HEK293 (cell line): Measurements from ENCODE around the gene MOSPD3.

ENCODE experiments used
- CTCF ChIA-PET: fragments of 350-600 bp; formaldehyde crosslinking; extraction: SDS; loops from one replicate; lab custom pipeline; 2021; ENCODE audit warnings: antibody characterized with exemption; lab: Yijun Ruan, JAX
- POLR2A ChIA-PET: fragments of 300-600 bp; formaldehyde crosslinking; extraction: SDS; loops from one replicate; lab custom pipeline; 2020; ENCODE audit warnings: antibody characterized with exemption, inconsistent platforms; lab: Yijun Ruan, JAX
- H3K27ac ChIP-seq: fragments of 200-500 bp; sonication (Bioruptor generic); 2 replicates; pipeline ENCODE4 v1.5.1; 2014; ENCODE audit warnings: low read depth, low read length, control low read depth, inconsistent platforms; ENCODE audit errors: extremely low read depth
- H3K36me3 ChIP-seq, 2 experiments: fragments of 200-500 bp in 1 of 2; sonication (Bioruptor generic) in 1 of 2; 1 replicate in 1 of 2; 2 replicates in 1 of 2; pipeline ENCODE4 v1.5.1; 2014 to 2017; ENCODE audit warnings: inconsistent platforms in 2 of 2, low read length in 2 of 2; ENCODE audit not compliant: control insufficient read depth in 2 of 2, insufficient read depth in 1 of 2
- H3K4me1 ChIP-seq: fragments of 200-500 bp; sonication (Bioruptor generic); 2 replicates; pipeline ENCODE4 v1.5.1; 2014; ENCODE audit warnings: mild to moderate bottlenecking, low read length, inconsistent platforms; ENCODE audit not compliant: control insufficient read depth, insufficient read depth
- H3K4me3 ChIP-seq: 2 replicates; pipeline ENCODE4 v1.5.1; 2011; ENCODE audit warnings: low read depth, mild to moderate bottlenecking, control low read depth, low read length, moderate library complexity
- H3K9me3 ChIP-seq: fragments of 200-500 bp; sonication (Bioruptor generic); 2 replicates; pipeline ENCODE4 v1.5.1; 2014; ENCODE audit warnings: low read depth, low read length, inconsistent platforms; ENCODE audit not compliant: control insufficient read depth, insufficient read depth
- KLF7 ChIP-seq: fragments of 450-650 bp; formaldehyde crosslinking; IDR thresholded peaks from 2 replicates; pipeline ENCODE4 v1.5.1; 2016; ENCODE audit warnings: missing biosample characterization, missing genetic modification characterization, borderline replicate concordance
- PRDM6 ChIP-seq: fragments of 450-650 bp; formaldehyde crosslinking; IDR thresholded peaks from 2 replicates; pipeline ENCODE4 v1.5.1; 2017; ENCODE audit warnings: missing biosample characterization, missing genetic modification characterization
- REST ChIP-seq: fragments of 450-650 bp; formaldehyde crosslinking; IDR thresholded peaks from 2 replicates; pipeline ENCODE4 v1.5.1; 2016; ENCODE audit warnings: missing biosample characterization, missing genetic modification characterization
- ZNF148 ChIP-seq: fragments of 450-650 bp; formaldehyde crosslinking; IDR thresholded peaks from 2 replicates; pipeline ENCODE4 v1.5.0; 2017; ENCODE audit warnings: missing biosample characterization, missing genetic modification characterization, borderline replicate concordance
- ZNF18 ChIP-seq: fragments of 450-650 bp; formaldehyde crosslinking; IDR thresholded peaks from 2 replicates; pipeline ENCODE4 v1.5.1; 2016; ENCODE audit warnings: missing biosample characterization, missing genetic modification characterization
- ZNF2 ChIP-seq: fragments of 450-650 bp; formaldehyde crosslinking; IDR thresholded peaks from 2 replicates; pipeline ENCODE4 v1.5.1; 2016; ENCODE audit warnings: missing biosample characterization, missing genetic modification characterization
- ZNF223 ChIP-seq: fragments of 450-650 bp; formaldehyde crosslinking; IDR thresholded peaks from 2 replicates; pipeline ENCODE4 v1.5.1; 2016; ENCODE audit warnings: missing biosample characterization, missing genetic modification characterization
- ZNF239 ChIP-seq: fragments of 450-650 bp; formaldehyde crosslinking; IDR thresholded peaks from 2 replicates; pipeline ENCODE4 v1.5.1; 2016; ENCODE audit warnings: missing biosample characterization, missing genetic modification characterization
- ZNF248 ChIP-seq: fragments of 450-650 bp; formaldehyde crosslinking; IDR thresholded peaks from 2 replicates; pipeline ENCODE4 v1.5.1; 2017; ENCODE audit warnings: missing biosample characterization, missing genetic modification characterization
- ZNF311 ChIP-seq: fragments of 450-650 bp; formaldehyde crosslinking; IDR thresholded peaks from 2 replicates; pipeline ENCODE4 v1.5.1; 2017; ENCODE audit warnings: missing biosample characterization, missing genetic modification characterization, borderline replicate concordance
- ZNF398 ChIP-seq: fragments of 450-650 bp; formaldehyde crosslinking; IDR thresholded peaks from 2 replicates; pipeline ENCODE4 v1.5.1; 2017; ENCODE audit warnings: missing biosample characterization, missing genetic modification characterization
- ZNF449 ChIP-seq: fragments of 450-650 bp; formaldehyde crosslinking; IDR thresholded peaks from 2 replicates; pipeline ENCODE4 v1.5.1; 2017; ENCODE audit warnings: missing biosample characterization, mild to moderate bottlenecking, missing genetic modification characterization, moderate library complexity
- ZNF610 ChIP-seq: fragments of 450-650 bp; formaldehyde crosslinking; IDR thresholded peaks from 2 replicates; pipeline ENCODE4 v1.5.1; 2016; ENCODE audit warnings: missing biosample characterization, missing genetic modification characterization, borderline replicate concordance
- ZNF670 ChIP-seq: fragments of 450-650 bp; formaldehyde crosslinking; IDR thresholded peaks from 2 replicates; pipeline ENCODE4 v1.5.1; 2016; ENCODE audit warnings: missing biosample characterization, missing genetic modification characterization, low read depth
- ZNF785 ChIP-seq: fragments of 450-650 bp; formaldehyde crosslinking; IDR thresholded peaks from 2 replicates; pipeline ENCODE4 v1.5.1; 2016; ENCODE audit warnings: missing biosample characterization, missing genetic modification characterization

MOSPD3 gene

GRCh38 chr7:100578246-100579183, 33.8 kb upstream of the MOSPD3 start:
- POLR2A ChIA-PET = interaction anchor here (1.2 kb wide), 2 partner anchors 8 to 94 kb away, joined by 3 to 7 read pairs; partner anchors contain the start of genes FBXO24 and LRCH4
- Histone ChIP-seq H3K4me1 (no peaks in the 10 kb centered on the region), H3K27ac (no peak overlapping the region), H3K36me3 (peaks cover 6 to 58% of the 10 kb centered on the region in 2 experiments; a peak in 2 of 3 replicates), H3K4me3 (no peak overlapping the region), H3K9me3 (no peaks in the 10 kb centered on the region)
- CTCF ChIA-PET = interaction anchor here (0.5 to 1.1 kb wide), 3 partner anchors 12 to 96 kb away, joined by 3 to 4 read pairs (median 4); no protein-coding TSS in a partner anchor
- TF ChIP-seq REST (peak; percentile 35; the same call in 1 of the 2 replicates), ZNF18 (tag by site-specific recombination) (no peak)

GRCh38 chr7:100580466-100581283, 31.7 kb upstream of the MOSPD3 start:
- Histone ChIP-seq H3K36me3 (peaks cover 6 to 53% of the 10 kb centered on the region in 2 experiments; a peak in 2 of 3 replicates), H3K4me1 (peaks cover 12% of the 10 kb centered on the region), H3K4me3 (no peak overlapping the region), H3K9me3 (no peaks in the 10 kb centered on the region), H3K27ac (no peak overlapping the region)
- ChIA-PET CTCF (interaction anchor here (0.7 kb wide), 1 partner anchor 53 kb away, joined by 3 read pairs; no protein-coding TSS in a partner anchor), POLR2A (interaction anchor here (0.8 kb wide), 1 partner anchor 8 kb away, joined by 3 read pairs; no protein-coding TSS in a partner anchor)
- TF ChIP-seq ZNF248 (tag by site-specific recombination) = peak; percentile 64; the same call in 1 of the 2 replicates
- no peak for TF ChIP-seq PRDM6 (tag by site-specific recombination)
- 0 out of 2 replicates have a peak, but pooled peaks have one; percentile 50 for TF ChIP-seq ZNF2 (tag by site-specific recombination)
- TF ChIP-seq ZNF223 (tag by site-specific recombination) = no peak
- TF ChIP-seq ZNF311 (tag by site-specific recombination) = peak; percentile 69; the same call in 1 of the 2 replicates
- TF ChIP-seq ZNF610 (tag by site-specific recombination) = no peak
- peak; percentile 54; the same call in 1 of the 2 replicates for TF ChIP-seq ZNF239 (tag by site-specific recombination)
- TF ChIP-seq ZNF785 (tag by site-specific recombination) = peak; percentile 27; the same call in 1 of the 2 replicates
- no peak for TF ChIP-seq ZNF398 (tag by site-specific recombination)
- no peak for TF ChIP-seq ZNF449 (tag by site-specific recombination)
- TF ChIP-seq KLF7 (tag by site-specific recombination) = no peak
- peak; percentile 83 for TF ChIP-seq ZNF670 (tag by site-specific recombination)
- TF ChIP-seq ZNF148 (tag by site-specific recombination) = peak; percentile 45; the same call in 1 of the 2 replicates
